H54 (cell line): ENCODE data around the gene IPMK.
"Not testable (repeated sequence)": the region's sequence is repeated elsewhere in the genome, so short reads cannot be mapped to it uniquely, and the experiment has no call there.

Experiments
- DNase-seq: peaks from one replicate; pipeline ENCODE4 v3.0.0; 2011; ENCODE audit warnings: low spot score, mixed read lengths; ENCODE audit not compliant: insufficient read length
- FAIRE-seq: peaks from 3 replicates; lab custom pipeline; 2011; peaks lifted over from hg19 to GRCh38; lab: Jason Lieb, UNC
- POLR2A ChIP-seq: IDR thresholded peaks from 2 replicates; pipeline ENCODE4 v1.6.1; 2011; ENCODE audit warnings: low read depth, mild to moderate bottlenecking, low read length

Gene IPMK

GRCh38 chr10:58175990-58176900, 91.4 kb downstream of the IPMK start:
- no peak for FAIRE-seq

DNA sequence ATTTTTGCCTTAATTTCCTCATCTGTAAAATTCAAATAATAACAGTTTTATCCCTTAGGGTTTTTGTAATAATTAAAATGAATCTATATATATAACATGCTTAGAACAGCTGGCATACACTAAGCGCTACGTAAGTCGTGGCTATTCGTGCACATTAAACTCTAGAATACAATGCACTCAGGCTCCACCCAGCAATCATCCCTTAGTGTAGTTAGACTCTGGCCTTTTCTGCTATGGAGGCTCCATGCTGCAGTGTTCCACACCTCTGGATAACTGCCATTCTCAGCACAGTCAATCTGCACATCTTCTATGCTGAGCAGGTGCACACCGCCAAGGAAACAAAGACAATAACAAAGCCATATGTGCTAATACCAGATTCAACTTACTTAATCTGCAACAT, 92.9 kb downstream of the IPMK start:
- TF ChIP-seq POLR2A = no peak
- DNase-seq (no peak), FAIRE-seq (no peak)

More at GRCh38 chr10:58175990-58176900, 91.4 kb downstream of the IPMK start:
- TF ChIP-seq POLR2A = no peak
- no peak for DNase-seq

GRCh38 chr10:58173391-58173790, 94.3 kb downstream of the IPMK start:
- FAIRE-seq (no peak), DNase-seq (no peak)
- no peak for TF ChIP-seq POLR2A

DNA sequence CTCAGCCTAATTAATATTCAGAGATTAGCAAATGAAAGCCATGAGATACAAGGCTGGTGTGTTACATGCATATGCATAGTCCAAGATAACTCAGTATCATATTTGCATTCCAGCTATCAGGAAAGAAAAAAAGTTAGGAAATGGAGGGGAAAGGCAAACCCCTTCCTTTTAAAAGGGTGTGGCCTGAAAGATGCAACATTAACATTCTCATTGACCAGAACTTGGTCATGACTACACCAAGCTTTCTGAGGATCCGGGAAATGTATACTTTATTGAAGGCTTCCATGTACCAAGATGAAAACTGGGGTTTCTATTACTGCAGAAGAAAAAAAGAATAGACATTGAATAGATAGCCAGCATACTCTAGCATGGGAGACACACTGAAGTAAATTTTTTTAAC, 96.5 kb downstream of the IPMK start:
- no peak for DNase-seq
- FAIRE-seq = no peak
- no peak for TF ChIP-seq POLR2A

DNA sequence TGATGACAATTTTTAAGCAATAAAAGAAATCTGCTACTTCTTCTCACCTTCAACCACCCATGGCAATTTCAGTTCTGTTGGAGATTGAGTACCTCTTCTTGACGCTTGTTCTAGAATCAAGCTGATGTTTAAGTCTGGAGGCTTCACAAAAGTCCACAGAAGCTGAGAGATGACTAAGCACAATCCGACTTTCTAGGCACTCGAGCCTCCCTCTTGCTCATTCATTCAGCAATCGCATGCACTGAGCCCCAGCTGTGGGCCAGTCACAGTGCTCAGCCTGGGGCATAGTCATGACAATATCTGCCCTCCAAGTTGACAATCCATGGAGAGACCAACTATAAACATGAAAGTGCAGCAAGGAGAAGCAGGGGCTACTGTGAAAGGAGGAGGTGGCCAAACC, 103.2 kb downstream of the IPMK start:
- DNase-seq = no peak
- no peak for TF ChIP-seq POLR2A
- FAIRE-seq = no peak

GRCh38 chr10:58158806-58159205, 108.9 kb downstream of the IPMK start:
- TF ChIP-seq POLR2A = no peak
- FAIRE-seq (no peak), DNase-seq (no peak)

DNA sequence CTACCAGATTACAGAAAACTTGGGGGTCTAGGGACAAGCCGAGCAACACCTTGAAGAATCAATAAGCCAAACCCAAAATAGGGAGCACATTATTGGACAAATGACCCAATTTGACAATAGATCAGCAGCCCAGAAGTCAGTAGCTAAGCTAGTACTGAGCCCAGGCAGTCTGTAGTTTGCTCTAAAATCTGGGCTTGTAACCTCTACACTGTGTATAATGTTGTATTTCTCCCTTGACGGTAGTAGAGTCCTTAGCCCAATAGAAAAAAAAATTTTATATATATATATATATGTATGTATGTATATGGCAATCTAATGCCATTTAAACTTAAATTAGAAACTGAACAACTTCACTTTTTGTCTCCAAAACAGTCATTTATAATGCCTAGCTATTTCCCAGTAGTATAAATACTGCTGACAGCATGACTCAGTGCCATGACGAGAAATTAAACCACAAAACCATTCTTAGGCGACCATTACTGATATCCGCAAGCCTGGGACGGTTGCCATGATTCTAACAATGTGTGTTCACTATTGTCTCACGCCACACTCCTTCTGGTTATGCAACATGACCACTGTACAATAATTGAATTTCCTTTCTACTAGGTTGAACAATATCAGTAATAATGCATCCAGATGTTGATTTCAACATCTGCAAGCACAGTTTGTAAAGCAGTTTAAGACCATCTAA, 110.5 kb downstream of the IPMK start:
- DNase-seq (peak; percentile 38), FAIRE-seq (peak; percentile 100)
- no peak for TF ChIP-seq POLR2A

DNA sequence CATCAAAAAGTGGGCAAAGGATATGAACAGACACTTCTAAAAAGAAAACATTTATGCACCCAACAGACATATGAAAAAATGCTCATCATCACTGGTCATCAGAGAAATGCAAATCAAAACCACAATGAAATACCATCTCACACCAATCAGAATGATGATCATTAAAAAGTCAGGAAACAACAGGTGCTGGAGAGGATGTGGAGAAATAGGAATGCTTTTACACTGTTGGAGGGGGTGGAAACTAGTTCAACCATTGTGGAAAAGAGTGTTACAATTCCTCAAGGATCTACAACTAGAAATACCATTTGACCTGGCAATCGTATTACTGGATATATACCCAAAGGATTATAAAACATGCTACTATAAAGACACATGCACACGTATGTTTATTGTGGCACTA, 111.8 kb downstream of the IPMK start:
- not testable (repeated sequence) for FAIRE-seq, DNase-seq

DNA sequence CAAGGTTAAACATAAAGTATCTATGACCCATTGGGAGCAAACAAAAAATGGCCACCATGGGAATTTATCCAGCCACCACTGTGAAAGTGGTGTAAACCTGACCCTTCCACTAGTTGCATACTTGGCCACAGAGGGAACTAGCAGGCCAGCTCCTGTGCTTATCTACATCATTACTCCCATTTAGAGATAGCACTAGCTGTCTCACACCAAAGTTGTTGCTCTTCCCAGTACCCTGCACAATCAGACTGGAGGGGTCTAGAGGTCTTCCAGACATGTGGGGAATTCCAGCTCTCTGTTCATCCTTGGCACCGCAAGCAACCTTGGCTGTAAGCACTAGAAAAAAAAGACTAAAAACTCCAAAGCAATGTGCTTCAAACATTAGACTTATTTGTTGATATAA, 113.9 kb downstream of the IPMK start:
- no peak for TF ChIP-seq POLR2A
- no peak for DNase-seq
- FAIRE-seq = no peak

DNA sequence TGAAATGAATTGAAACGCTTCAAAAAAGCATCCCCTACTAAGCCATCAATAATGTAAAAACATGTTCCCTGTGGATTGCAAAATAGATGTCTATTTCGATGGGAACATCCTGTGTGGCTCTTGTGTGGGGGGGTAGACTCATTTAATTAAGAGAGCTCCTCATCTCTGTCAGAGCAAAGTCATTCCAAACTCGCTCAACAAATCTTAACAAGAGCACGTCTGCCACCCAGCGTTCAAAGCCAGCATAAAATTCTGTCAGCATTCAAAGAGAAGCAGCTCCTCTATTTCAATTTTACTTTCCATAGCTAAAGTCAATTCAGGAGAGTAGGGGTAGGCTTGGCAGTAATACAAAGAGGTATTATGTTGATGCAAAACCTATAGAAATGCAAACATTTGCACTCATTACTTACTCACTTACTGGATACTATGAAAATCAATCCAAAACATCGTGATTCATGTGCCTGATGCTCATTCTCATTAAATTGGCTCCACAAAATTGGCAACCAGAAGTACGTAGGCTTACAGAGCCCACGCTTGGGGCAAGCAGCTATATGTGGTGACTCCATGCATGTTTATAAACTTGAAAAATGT, 114.9 kb downstream of the IPMK start:
- peak; percentile 75 for FAIRE-seq
- no peak for DNase-seq

GRCh38 chr10:58150290-58150689, 117.4 kb downstream of the IPMK start:
- FAIRE-seq = no peak

More for the DNA sequence above, 114.9 kb downstream of the IPMK start:
- no peak for TF ChIP-seq POLR2A

GRCh38 chr10:58143944-58144343, 123.8 kb downstream of the IPMK start:
- TF ChIP-seq POLR2A = no peak
- FAIRE-seq (peak; percentile 23), DNase-seq (no peak)

More at GRCh38 chr10:58150290-58150689, 117.4 kb downstream of the IPMK start:
- TF ChIP-seq POLR2A = no peak
- no peak for DNase-seq
